Panc1 (cell line): ENCODE results near the gene DTNBP1.

Experiments used
- CTCF ChIP-seq: fragments of 450-650 bp; IDR thresholded peaks from 2 replicates; pipeline ENCODE4 v1.5.1; 2017; ENCODE audit warnings: mild to moderate bottlenecking
- POLR2AphosphoS5 ChIP-seq: IDR thresholded peaks from 2 replicates; pipeline ENCODE4 v1.6.1; 2012; ENCODE audit warnings: mild to moderate bottlenecking, low read depth, low read length, moderate library complexity
- REST ChIP-seq, 2 experiments: IDR thresholded peaks; 2 replicates each; pipeline ENCODE4 v1.6.1; 2011 to 2012; ENCODE audit warnings: low read depth in 2 of 2, control low read depth in 1 of 2, low read length in 1 of 2, mild to moderate bottlenecking in 1 of 2, moderate library complexity in 1 of 2; ENCODE audit not compliant: insufficient read depth in 1 of 2

DNA sequence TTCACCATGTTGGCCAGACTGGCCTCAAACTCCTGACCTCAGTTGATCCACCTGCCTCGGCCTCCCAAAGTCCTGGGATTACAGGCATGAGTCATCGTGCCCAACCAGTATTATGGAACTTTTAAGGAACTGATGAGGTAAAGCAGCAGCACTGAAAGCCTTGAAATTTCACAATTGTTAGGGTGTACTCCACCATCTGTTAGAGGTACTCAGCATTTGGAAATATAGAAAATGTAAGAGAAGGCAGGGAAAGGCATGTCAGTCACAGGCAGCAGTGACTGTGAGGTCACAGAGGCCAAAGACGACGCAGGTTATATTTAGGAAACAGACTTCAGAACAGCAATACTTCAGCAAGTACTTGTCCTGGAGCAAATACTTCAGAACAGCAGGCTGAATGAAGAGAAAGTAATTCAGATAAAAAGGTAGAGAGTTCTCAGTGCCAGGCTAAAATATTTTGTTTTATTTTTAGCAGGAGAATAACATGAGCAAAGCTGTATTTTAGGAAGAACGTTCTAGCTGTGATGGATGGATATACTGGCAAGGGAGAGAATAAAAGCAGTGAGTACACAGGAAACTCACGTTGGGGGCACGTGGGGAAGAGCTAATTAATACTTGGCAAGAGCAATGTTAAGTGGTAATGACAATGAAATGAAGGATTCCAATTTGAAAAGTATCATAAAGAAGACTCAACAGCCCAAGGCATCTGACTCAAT, 67.2 kb downstream of the DTNBP1 start:
- no peak for TF ChIP-seq CTCF
- TF ChIP-seq REST (IDR thresholded peaks at IDR 0.05; ENCODE audit: insufficient read depth in 1 of 2, low read depth in 2 of 2, low read length in 1 of 2), result no peak
- TF ChIP-seq POLR2AphosphoS5, result no peak
